HEK293 (cell line): ENCODE data around the gene NRTN.

Source experiments
- ATF2 ChIP-seq: fragments of 450-650 bp; formaldehyde crosslinking; IDR thresholded peaks from 2 replicates; pipeline ENCODE4 v1.5.1; 2016; ENCODE audit warnings: missing biosample characterization, missing genetic modification characterization, low read depth
- CTCF ChIP-seq: fragments of 450-650 bp; formaldehyde crosslinking; IDR thresholded peaks from 2 replicates; pipeline ENCODE4 v1.5.1; 2016; ENCODE audit warnings: missing biosample characterization, missing genetic modification characterization
- HOXA7 ChIP-seq: sonication (generic); formaldehyde crosslinking; IDR thresholded peaks from 2 replicates; pipeline ENCODE4 v1.8.1; 2022; ENCODE audit warnings: missing genetic modification reagents, borderline replicate concordance
- KLF16 ChIP-seq: fragments of 450-650 bp; formaldehyde crosslinking; IDR thresholded peaks from 2 replicates; pipeline ENCODE4 v1.5.1; 2017; ENCODE audit warnings: missing biosample characterization, missing genetic modification characterization
- REST ChIP-seq: fragments of 450-650 bp; formaldehyde crosslinking; IDR thresholded peaks from 2 replicates; pipeline ENCODE4 v1.5.1; 2016; ENCODE audit warnings: missing biosample characterization, missing genetic modification characterization
- ZNF302 ChIP-seq: fragments of 450-650 bp; formaldehyde crosslinking; IDR thresholded peaks from 2 replicates; pipeline ENCODE4 v1.5.1; 2016; ENCODE audit warnings: missing biosample characterization, missing genetic modification characterization, low read depth
- ZNF521 ChIP-seq: fragments of 450-650 bp; formaldehyde crosslinking; IDR thresholded peaks from 2 replicates; pipeline ENCODE4 v1.5.1; 2017; ENCODE audit warnings: missing biosample characterization, mild to moderate bottlenecking, missing genetic modification characterization
- ZNF549 ChIP-seq: fragments of 450-650 bp; IDR thresholded peaks from 2 replicates; pipeline ENCODE4 v1.5.1; 2018; ENCODE audit warnings: missing biosample characterization, missing genetic modification characterization, mild to moderate bottlenecking, inconsistent platforms, moderate library complexity
- ZNF558 ChIP-seq: fragments of 450-650 bp; formaldehyde crosslinking; IDR thresholded peaks from 2 replicates; pipeline ENCODE4 v1.5.1; 2016; ENCODE audit warnings: missing biosample characterization, missing genetic modification characterization
- ZNF747 ChIP-seq: fragments of 450-650 bp; formaldehyde crosslinking; IDR thresholded peaks from 2 replicates; pipeline ENCODE4 v1.5.1; 2016; ENCODE audit warnings: missing biosample characterization, missing genetic modification characterization
- ZSCAN30 ChIP-seq: fragments of 450-650 bp; IDR thresholded peaks from 2 replicates; pipeline ENCODE4 v1.5.1; 2018; ENCODE audit warnings: missing biosample characterization, mild to moderate bottlenecking, missing genetic modification characterization, moderate library complexity

- no peak for TF ChIP-seq ZNF558 (tag by site-specific recombination)
- no peak for TF ChIP-seq ZNF302 (tag by site-specific recombination)
- no peak for TF ChIP-seq ZNF549 (tag by site-specific recombination)
- no peak for TF ChIP-seq KLF16 (tag by site-specific recombination)
- TF ChIP-seq HOXA7 (CRISPR knock-in tag) = no peak
- TF ChIP-seq ZSCAN30 (tag by site-specific recombination) = no peak
- TF ChIP-seq ZNF521 (tag by site-specific recombination) = no peak
- TF ChIP-seq REST (tag by site-specific recombination) = no peak
- no peak for TF ChIP-seq ATF2 (tag by site-specific recombination)
- TF ChIP-seq CTCF (tag by site-specific recombination) = no peak
- no peak for TF ChIP-seq ZNF747
Observed at GRCh38 chr19:5825178-5825577, 20.3 kb downstream of the NRTN start.
